Measurements from ENCODE around the gene CRYBA4. TPM values are rescaled to one million over a fixed set of nuclear protein-coding genes. Genes with fewer than 3 reads are reported as not detected.
A peak's percentile ranks its signal among the peaks of the same experiment; 100 is the strongest.

CRYBA4 gene
- total and polyA plus RNA-seq, 10 of the 15 experiments (the other 5 are each of a cell fraction or from before 2014, with no cell fraction given), result 0.12 to 0.17 TPM; not detected in 8

- TF ChIP-seq PRDM15 (CRISPR knock-in tag; IDR thresholded peaks at IDR 0.05), result no peak
- peak; percentile 63 for TF ChIP-seq RUNX3 (IDR thresholded peaks at IDR 0.05; ENCODE audit: low read length)
- no peak for TF ChIP-seq GABPA (IDR thresholded peaks at IDR 0.05; ENCODE audit: low read depth)
Measured at GRCh38 chr22:26642465-26643417, 21.0 kb downstream of the CRYBA4 start (continued).

- BruUV-seq (replicated peaks), result no TSS peak
- ChIA-PET RAD21 (ENCODE audit: unreplicated experiment) (interaction anchor here (0.7 to 2.7 kb wide), 5 partner anchors 31 to 134 kb away, joined by 3 to 8 read pairs (median 4); no protein-coding TSS in a partner anchor), CTCF (interaction anchor here (0.6 to 2.2 kb wide), 14 partner anchors 22 to 244 kb away, joined by 3 to 7 read pairs (median 4); partner anchors contain the start of gene CRYBA4), SMC1A (ENCODE audit: uncharacterized antibody, unreplicated experiment) (interaction anchor here (0.7 to 1.5 kb wide), 7 partner anchors 19 to 278 kb away, joined by 3 to 5 read pairs (median 4); no protein-coding TSS in a partner anchor), POLR2A (interaction anchor here (0.6 to 2.0 kb wide), 7 partner anchors 32 to 213 kb away, joined by 3 to 8 read pairs (median 5); partner anchors contain the start of genes HPS4 and SRRD)
- DNase-seq (ENCODE audit: low read depth, low spot score), result no peak
- TF ChIP-seq RAD21 (IDR thresholded peaks at IDR 0.05; ENCODE audit: insufficient read depth, low read depth, low read length), result no peak
- Histone ChIP-seq H3K9me3 (replicated peaks; ENCODE audit: control insufficient read depth, insufficient read depth, low read length) (no peaks in the 10 kb centered on the region), H4K20me1 (ENCODE audit: control insufficient read depth, insufficient read depth) (no peaks in the 10 kb centered on the region), H3K36me3 (ENCODE audit: control insufficient read depth in 2 of 2, insufficient read depth in 2 of 2, low read length in 1 of 2) (no peaks in the 10 kb centered on the region), H3K9ac (ENCODE audit: control insufficient read depth, insufficient read depth, low read length) (no peak overlapping the region), H2AFZ (ENCODE audit: control insufficient read depth, low read depth, low read length) (peak overlapping the region; percentile 78), H3K79me2 (ENCODE audit: control insufficient read depth, insufficient read depth, low read length) (no peaks in the 10 kb centered on the region), H3K4me2 (ENCODE audit: control insufficient read depth, insufficient read depth) (peak overlapping the region; percentile 72), H3K27me3 (replicated peaks in 1 of 2; ENCODE audit: control insufficient read depth in 2 of 2, insufficient read depth in 2 of 2, low read length in 1 of 2) (no peaks in the 10 kb centered on the region; a peak in 1 of 4 replicates), H3K4me1 (ENCODE audit: control insufficient read depth, insufficient read depth, low read length) (peaks cover 23% of the 10 kb centered on the region), H3K4me3 (no peak overlapping the region), H3K27ac (ENCODE audit: control insufficient read depth, insufficient read depth) (peak overlapping the region; percentile 50)
- ATAC-seq, result no peak
- in situ Hi-C loops (cut with MboI) (no loop called here), intact Hi-C loops (cut with micrococcal nuclease; ENCODE audit: unreplicated experiment) (no loop called here)
- WGBS (ENCODE audit: insufficient coverage, insufficient replicate concordance, low lambda C conversion rate, missing lambda C conversion rate), result 91% methylated on average over 14 of the region's 15 CpGs
- no peak for FAIRE-seq
Measured at GRCh38 chr22:26643418-26644100, 21.8 kb downstream of the CRYBA4 start.
